ENCODE results near the gene HOXD3. TPM values are rescaled to one million over a fixed set of nuclear protein-coding genes. Genes with fewer than 3 reads are reported as not detected.

HOXD3 gene
- polyA plus RNA-seq, 1 experiment, result not detected

DNA sequence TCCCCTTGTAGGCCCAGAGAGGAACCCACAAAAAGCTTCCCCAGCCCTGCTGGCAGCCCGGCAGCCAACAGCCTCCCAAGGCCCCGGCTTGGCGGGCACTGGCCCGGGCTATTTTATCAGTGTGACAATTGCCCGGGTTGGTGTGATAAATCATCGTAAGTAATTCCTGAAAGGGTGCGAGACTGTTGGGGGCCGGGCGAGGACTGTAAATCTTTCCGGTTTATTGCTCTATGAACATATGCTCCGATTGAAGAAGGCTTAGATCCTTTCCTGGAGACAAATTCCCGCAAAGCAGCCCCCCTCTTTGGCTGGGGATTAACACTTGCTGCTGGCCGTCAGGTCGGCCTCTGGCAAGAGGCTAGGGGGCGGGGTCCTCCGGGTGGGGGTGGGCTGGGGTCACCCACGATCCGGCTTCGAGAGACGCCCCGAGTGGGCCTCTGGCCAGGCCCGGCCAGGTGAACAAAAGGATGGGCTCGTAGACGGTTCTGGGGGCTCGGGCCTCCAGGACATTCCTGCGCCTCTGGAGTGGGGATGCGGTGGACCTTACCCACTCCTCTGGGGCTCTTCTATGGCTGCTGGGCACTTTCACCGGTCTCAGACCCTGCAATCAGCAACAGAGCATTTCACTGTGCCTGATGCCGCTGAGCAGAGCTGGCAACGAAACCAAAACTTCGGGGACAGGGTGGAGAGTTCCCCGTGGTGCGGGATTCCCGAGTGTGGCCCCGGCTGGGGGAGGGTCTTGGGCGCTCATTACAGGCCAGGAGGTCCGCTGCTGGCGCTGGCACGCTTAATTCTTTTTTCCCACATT is 2.0 kb downstream of the HOXD3 start:
- Histone ChIP-seq H3K27ac (ENCODE audit: low read depth, low read length) (no peak overlapping the region), H3K4me3 (ENCODE audit: low read depth, low read length) (no peak overlapping the region), H3K27me3 (ENCODE audit: control insufficient read depth, insufficient read depth, low read length) (peaks cover 95% of the 10 kb centered on the region), H3K9me3 (ENCODE audit: control insufficient read depth, insufficient read depth, low read length) (peaks cover 13% of the 10 kb centered on the region; the same call in 1 of the 2 replicates)
- CTCF ChIA-PET, result interaction anchor here (0.5 to 0.6 kb wide), 2 partner anchors 18 to 667 kb away, joined by 3 to 4 read pairs; no protein-coding TSS in a partner anchor
- DNase-seq (ENCODE audit: low read depth, low spot score), result no peak
- TF ChIP-seq, protein P1, sequence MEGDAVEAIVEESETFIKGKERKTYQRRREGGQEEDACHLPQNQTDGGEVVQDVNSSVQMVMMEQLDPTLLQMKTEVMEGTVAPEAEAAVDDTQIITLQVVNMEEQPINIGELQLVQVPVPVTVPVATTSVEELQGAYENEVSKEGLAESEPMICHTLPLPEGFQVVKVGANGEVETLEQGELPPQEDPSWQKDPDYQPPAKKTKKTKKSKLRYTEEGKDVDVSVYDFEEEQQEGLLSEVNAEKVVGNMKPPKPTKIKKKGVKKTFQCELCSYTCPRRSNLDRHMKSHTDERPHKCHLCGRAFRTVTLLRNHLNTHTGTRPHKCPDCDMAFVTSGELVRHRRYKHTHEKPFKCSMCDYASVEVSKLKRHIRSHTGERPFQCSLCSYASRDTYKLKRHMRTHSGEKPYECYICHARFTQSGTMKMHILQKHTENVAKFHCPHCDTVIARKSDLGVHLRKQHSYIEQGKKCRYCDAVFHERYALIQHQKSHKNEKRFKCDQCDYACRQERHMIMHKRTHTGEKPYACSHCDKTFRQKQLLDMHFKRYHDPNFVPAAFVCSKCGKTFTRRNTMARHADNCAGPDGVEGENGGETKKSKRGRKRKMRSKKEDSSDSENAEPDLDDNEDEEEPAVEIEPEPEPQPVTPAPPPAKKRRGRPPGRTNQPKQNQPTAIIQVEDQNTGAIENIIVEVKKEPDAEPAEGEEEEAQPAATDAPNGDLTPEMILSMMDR (IDR thresholded peaks at IDR 0.05; ENCODE audit: low read depth, low read length), result no peak
- POLR2A ChIA-PET, result no interaction called here

DNA sequence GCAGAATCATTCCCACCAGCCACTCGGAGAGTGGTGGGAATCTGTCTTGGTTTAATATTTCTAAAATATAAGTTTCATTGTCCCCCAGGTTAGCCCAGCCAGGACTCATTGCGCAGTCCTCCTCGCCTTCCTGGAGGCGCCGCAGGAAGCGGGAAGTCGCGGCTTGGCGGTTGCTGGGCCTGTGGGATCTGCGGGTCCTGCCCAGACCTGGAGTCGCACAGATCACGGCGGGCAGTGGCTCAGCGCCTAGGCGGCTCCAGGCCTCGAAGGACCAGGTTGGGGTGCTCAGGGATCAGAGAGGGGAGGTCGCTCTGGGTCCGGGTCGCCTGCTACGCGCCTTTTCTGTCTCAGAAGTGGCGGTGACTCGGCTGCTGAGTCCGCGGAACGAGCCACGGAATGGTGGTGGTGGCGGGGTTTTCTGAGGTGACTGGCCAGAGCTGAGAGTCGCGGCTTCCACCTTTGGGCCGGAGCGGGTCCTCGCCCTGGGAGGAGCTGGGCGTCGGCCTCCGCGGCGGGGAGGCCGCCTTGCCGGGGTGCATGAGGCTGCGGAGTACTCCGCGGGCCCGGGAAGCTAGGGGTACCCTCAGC is 2.6 kb downstream of the HOXD3 start:
- ChIA-PET POLR2A (no interaction called here), CTCF (interaction anchor here (1.3 kb wide), 1 partner anchor 295 kb away, joined by 3 read pairs; no protein-coding TSS in a partner anchor)
- Histone ChIP-seq H3K27ac (ENCODE audit: low read depth, low read length) (no peak overlapping the region), H3K9me3 (ENCODE audit: control insufficient read depth, insufficient read depth, low read length) (peaks cover 13% of the 10 kb centered on the region; the same call in 1 of the 2 replicates), H3K4me3 (ENCODE audit: low read depth, low read length) (no peak overlapping the region), H3K27me3 (ENCODE audit: control insufficient read depth, insufficient read depth, low read length) (peaks cover 95% of the 10 kb centered on the region)
- no peak for DNase-seq (ENCODE audit: low read depth, low spot score)
- TF ChIP-seq, protein P1 (IDR thresholded peaks at IDR 0.05; ENCODE audit: low read depth, low read length), result no peak

DNA sequence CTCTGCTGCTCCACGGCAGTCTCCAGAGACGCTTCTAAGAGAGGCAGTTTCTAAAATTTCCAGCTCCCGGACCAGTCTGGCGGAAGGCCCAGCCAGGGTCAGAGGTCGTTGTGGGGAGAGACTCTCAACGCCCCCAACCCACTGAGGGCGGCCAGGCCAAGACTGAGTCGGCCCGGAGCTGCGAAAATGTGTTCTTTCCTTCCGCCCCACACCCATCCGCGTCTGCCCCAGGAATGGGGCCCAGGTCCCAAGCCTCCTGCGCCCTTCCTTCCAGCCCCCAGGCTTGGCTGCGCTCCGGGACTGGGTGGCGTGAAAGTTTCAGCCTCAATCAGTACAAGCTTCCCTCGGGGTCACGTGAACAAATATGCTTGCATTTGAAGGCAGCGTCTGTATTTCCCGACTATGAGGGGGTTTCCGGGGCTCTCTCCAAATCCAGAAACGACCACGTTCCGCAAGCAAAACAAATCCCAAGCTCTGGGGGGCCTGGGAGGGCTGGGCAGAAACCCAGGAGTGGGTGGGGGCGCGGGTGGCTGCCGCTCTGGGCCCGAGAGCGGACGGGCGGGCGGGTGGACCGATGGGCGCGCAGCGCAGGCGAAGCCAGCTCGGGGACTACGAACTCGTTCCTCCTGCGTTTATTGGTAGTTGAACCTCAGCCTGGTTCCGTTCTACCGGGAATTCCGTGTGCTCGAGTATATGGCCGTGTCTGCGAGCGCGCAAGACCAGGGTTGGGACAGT is 3.3 kb downstream of the HOXD3 start:
- ChIA-PET CTCF (interaction anchor here (1.3 kb wide), 1 partner anchor 294 kb away, joined by 3 read pairs; no protein-coding TSS in a partner anchor), POLR2A (no interaction called here)
- DNase-seq (ENCODE audit: low read depth, low spot score), result no peak
- TF ChIP-seq, protein P1 (IDR thresholded peaks at IDR 0.05; ENCODE audit: low read depth, low read length), result no peak
- Histone ChIP-seq H3K4me3 (ENCODE audit: low read depth, low read length) (no peak overlapping the region), H3K9me3 (ENCODE audit: control insufficient read depth, insufficient read depth, low read length) (peaks cover 13% of the 10 kb centered on the region; the same call in 1 of the 2 replicates), H3K27ac (ENCODE audit: low read depth, low read length) (no peak overlapping the region), H3K27me3 (ENCODE audit: control insufficient read depth, insufficient read depth, low read length) (peaks cover 96% of the 10 kb centered on the region)

DNA sequence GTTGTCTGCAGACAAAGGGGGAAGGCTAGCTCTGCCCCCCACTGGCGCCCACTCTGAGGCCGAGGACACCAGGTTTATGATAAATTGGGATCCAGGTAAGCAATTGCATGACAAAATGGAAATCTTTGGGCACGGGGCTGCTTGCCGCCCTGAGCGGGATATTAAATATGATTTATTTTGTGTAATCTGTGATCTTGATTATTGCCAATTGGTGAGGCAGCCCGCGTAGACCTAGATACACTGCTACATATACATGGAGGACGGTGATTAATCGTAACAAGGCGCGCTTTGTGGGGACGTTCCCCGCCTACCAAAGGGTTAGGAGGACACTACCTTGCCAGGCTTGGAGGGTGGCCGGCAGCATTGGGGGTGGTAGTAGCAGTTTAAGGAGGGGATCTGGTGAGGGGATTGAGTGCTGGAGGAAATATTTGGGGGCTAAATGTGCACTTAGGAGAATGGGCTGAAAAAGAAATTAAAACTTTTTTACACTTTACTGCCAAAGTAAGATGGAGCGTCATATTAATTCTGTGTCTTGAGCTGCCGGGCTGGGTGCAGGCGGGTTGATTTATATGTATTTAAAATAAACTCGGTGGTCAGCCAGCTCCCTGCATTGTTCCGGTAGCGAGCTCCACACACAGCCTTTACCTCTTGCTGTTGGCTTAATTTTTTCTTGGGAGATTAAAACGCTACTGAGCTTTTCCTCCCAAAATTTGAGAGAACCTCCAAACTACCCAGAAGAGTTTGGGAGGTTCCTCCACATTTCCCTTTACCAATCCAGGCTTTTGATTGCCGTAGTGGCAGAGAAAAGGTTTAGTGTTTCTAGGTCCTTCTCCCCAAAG is 4.1 kb downstream of the HOXD3 start:
- Histone ChIP-seq H3K4me3 (ENCODE audit: low read depth, low read length) (no peak overlapping the region), H3K27ac (ENCODE audit: low read depth, low read length) (no peak overlapping the region), H3K9me3 (ENCODE audit: control insufficient read depth, insufficient read depth, low read length) (peaks cover 12% of the 10 kb centered on the region; the same call in 1 of the 2 replicates), H3K27me3 (ENCODE audit: control insufficient read depth, insufficient read depth, low read length) (peaks cover 96% of the 10 kb centered on the region)
- DNase-seq (ENCODE audit: low read depth, low spot score), result no peak
- POLR2A ChIA-PET, result no interaction called here
- CTCF ChIA-PET, result interaction anchor here (0.5 to 1.9 kb wide), 4 partner anchors 20 to 394 kb away, joined by 3 to 6 read pairs (median 4); no protein-coding TSS in a partner anchor
- TF ChIP-seq, protein P1 (IDR thresholded peaks at IDR 0.05; ENCODE audit: low read depth, low read length), result no peak
